IMR-90 (cell line): ENCODE results near the gene LRRN2. TPM values are rescaled to one million over a fixed set of nuclear protein-coding genes. Genes with fewer than 3 reads are reported as not detected.

Source experiments
- ATAC-seq: fragments of 200-7000 bp; cut with Tn5 transposase; 2 replicates; pipeline ENCODE4 v1.9.1; 2020; ENCODE audit warnings: low read depth, mild to moderate bottlenecking, moderate library complexity
- BruUV-seq: library from RNA; stranded (reverse); fragments of 400-500 nt; replicated peaks from 2 replicates; lab custom pipeline; 2021; lab: Mats Ljungman, UMichigan
- CTCF ChIA-PET: fragments of 300-600 bp; formaldehyde crosslinking; extraction: SDS; loops from one replicate; lab custom pipeline; 2021; ENCODE audit warnings: antibody characterized with exemption; lab: Yijun Ruan, JAX
- POLR2A ChIA-PET: fragments of 300-600 bp; sonication (Branson Sonifier 250); formaldehyde crosslinking; loops from one replicate; lab custom pipeline; 2022; ENCODE audit warnings: antibody characterized with exemption; ENCODE audit not compliant: unreplicated experiment; lab: Charles Lee
- DNase-seq: peaks from one replicate; pipeline ENCODE4 v3.0.0; 2013
- H2AFZ ChIP-seq: replicated peaks from 2 replicates; pipeline ENCODE3; 2013; ENCODE audit warnings: low read length, mild to moderate bottlenecking; ENCODE audit not compliant: poor library complexity
- H2AK5ac ChIP-seq: 2 replicates; pipeline ENCODE4 v1.6.1; 2013; ENCODE audit warnings: low read depth, low read length, inconsistent platforms
- H2AK9ac ChIP-seq: replicated peaks from 2 replicates; pipeline ENCODE3; 2013; ENCODE audit warnings: mild to moderate bottlenecking, low read depth, low read length, moderate library complexity; ENCODE audit not compliant: poor library complexity
- H2BK120ac ChIP-seq: 2 replicates; pipeline ENCODE4 v1.6.1; 2013; ENCODE audit warnings: low read depth, low read length, inconsistent platforms
- H2BK15ac ChIP-seq: 3 replicates; pipeline ENCODE4 v1.6.1; 2013; ENCODE audit warnings: low read depth, low read length, inconsistent platforms
- H2BK20ac ChIP-seq: 2 replicates; pipeline ENCODE4 v1.6.1; 2013; ENCODE audit warnings: low read depth, mild to moderate bottlenecking, inconsistent platforms, low read length, moderate library complexity
- H2BK5ac ChIP-seq: 2 replicates; pipeline ENCODE4 v1.6.1; 2013; ENCODE audit warnings: mild to moderate bottlenecking, low read depth, low read length, inconsistent platforms; ENCODE audit not compliant: poor library complexity, severe bottlenecking
- H3K14ac ChIP-seq: replicated peaks from 2 replicates; pipeline ENCODE4 v1.6.1; 2013; ENCODE audit warnings: low read depth, low read length, inconsistent platforms
- H3K18ac ChIP-seq: 2 replicates; pipeline ENCODE4 v1.6.1; 2013; ENCODE audit warnings: low read depth, low read length, control low read depth
- H3K23ac ChIP-seq: 2 replicates; pipeline ENCODE4 v1.6.1; 2013; ENCODE audit warnings: low read depth, low read length, inconsistent platforms
- H3K27ac ChIP-seq: 2 replicates; pipeline ENCODE4 v1.5.1; 2013; ENCODE audit warnings: mild to moderate bottlenecking, control low read depth, low read length; ENCODE audit not compliant: insufficient read depth
- H3K27me3 ChIP-seq: 2 replicates; pipeline ENCODE4 v1.6.1; 2013; ENCODE audit warnings: low read length; ENCODE audit not compliant: control insufficient read depth, insufficient read depth
- H3K36me3 ChIP-seq: 2 replicates; pipeline ENCODE4 v1.6.1; 2013; ENCODE audit warnings: low read length, mixed read lengths; ENCODE audit not compliant: control insufficient read depth, insufficient read depth
- H3K4ac ChIP-seq: 2 replicates; pipeline ENCODE4 v1.6.1; 2013; ENCODE audit warnings: low read depth, low read length, inconsistent platforms
- H3K4me1 ChIP-seq: 2 replicates; pipeline ENCODE4 v1.6.1; 2013; ENCODE audit warnings: low read length, mixed read lengths; ENCODE audit not compliant: control insufficient read depth, insufficient read depth
- H3K4me2 ChIP-seq: 2 replicates; pipeline ENCODE4 v1.6.1; 2013; ENCODE audit warnings: low read depth, mild to moderate bottlenecking, control low read depth, low read length, moderate library complexity
- H3K4me3 ChIP-seq: 2 replicates; pipeline ENCODE4 v1.5.1; 2013; ENCODE audit warnings: low read depth, mild to moderate bottlenecking, control low read depth, low read length, moderate library complexity; ENCODE audit not compliant: insufficient read depth
- H3K56ac ChIP-seq: 2 replicates; pipeline ENCODE4 v1.6.1; 2013; ENCODE audit warnings: low read length, inconsistent platforms; ENCODE audit not compliant: insufficient read depth; ENCODE audit errors: extremely low read depth
- H3K79me1 ChIP-seq, 2 experiments: 2 replicates each; pipeline ENCODE4 v1.6.1; 2013; ENCODE audit warnings: low read length in 2 of 2, inconsistent platforms in 1 of 2, low read depth in 1 of 2
- H3K9ac ChIP-seq: 2 replicates; pipeline ENCODE4 v1.6.1; 2013; ENCODE audit warnings: low read depth, low read length, control low read depth
- H3K9me1 ChIP-seq: 2 replicates; pipeline ENCODE4 v1.6.1; 2013; ENCODE audit warnings: low read length, inconsistent platforms; ENCODE audit not compliant: insufficient read depth
- H3K9me3 ChIP-seq: 2 replicates; pipeline ENCODE4 v1.6.1; 2013; ENCODE audit warnings: low read length; ENCODE audit not compliant: control insufficient read depth, insufficient read depth
- H4K20me1 ChIP-seq: 2 replicates; pipeline ENCODE4 v1.6.1; 2013; ENCODE audit warnings: low read length, inconsistent platforms; ENCODE audit not compliant: insufficient read depth
- H4K5ac ChIP-seq: 2 replicates; pipeline ENCODE4 v1.6.1; 2013; ENCODE audit warnings: mild to moderate bottlenecking, low read depth, low read length, control low read depth
- H4K8ac ChIP-seq, 2 experiments: 2 replicates each; pipeline ENCODE4 v1.6.1; 2013; ENCODE audit warnings: low read depth in 2 of 2, low read length in 2 of 2, control low read depth in 1 of 2, inconsistent platforms in 1 of 2
- H4K91ac ChIP-seq: 2 replicates; pipeline ENCODE4 v1.6.1; 2013; ENCODE audit warnings: low read depth, low read length, inconsistent platforms; ENCODE audit not compliant: insufficient read depth
- CTCF ChIP-seq: conservative IDR thresholded peaks from 2 replicates; pipeline ENCODE4 v1.5.1; 2012; ENCODE audit warnings: mild to moderate bottlenecking, low read depth, low read length, improper control_type of control experiment
- ELK1 ChIP-seq: fragments of 150-350 bp; IDR thresholded peaks from 2 replicates; pipeline ENCODE4 v1.6.1; 2016; ENCODE audit warnings: low read depth, mild to moderate bottlenecking, low read length, moderate library complexity, borderline replicate concordance
- MXI1 ChIP-seq: IDR thresholded peaks from 2 replicates; pipeline ENCODE4 v1.6.1; 2012; ENCODE audit warnings: low read depth, mild to moderate bottlenecking, low read length, moderate library complexity, borderline replicate concordance
- NFE2L2 ChIP-seq: fragments of 150-350 bp; IDR thresholded peaks from 2 replicates; pipeline ENCODE4 v1.6.1; 2016; ENCODE audit warnings: low read depth, mild to moderate bottlenecking, low read length
- RFX5 ChIP-seq: IDR thresholded peaks from 2 replicates; pipeline ENCODE4 v1.8.0; 2012; ENCODE audit warnings: low read depth, mild to moderate bottlenecking, low read length, moderate library complexity
- WGBS, 2 experiments: methylation state at CpG; one replicate each; pipeline versions ENCODE4 v1.1.5 to v1.1.7; 2013; ENCODE audit warnings: missing lambda C conversion rate in 2 of 2; ENCODE audit not compliant: insufficient read length in 1 of 2; ENCODE audit errors: extremely low coverage in 2 of 2; 5-methylcytosine and 5-hydroxymethylcytosine counted together
- dilution Hi-C: fragments of 300-500 bp; cut with HindIII; formaldehyde crosslinking; loops from one replicate; pipeline ENCODE4 v1.14.3; 2018; ENCODE audit warnings: low sequenced_read_pairs; ENCODE audit not compliant: unreplicated experiment
- in situ Hi-C: fragments of 300-500 bp; cut with MboI; formaldehyde crosslinking; loops from 3 replicates; pipeline ENCODE4 v1.14.3; 2019; ENCODE audit warnings: low sequenced_read_pairs, inconsistent platforms, mixed read lengths
- intact Hi-C: fragments of 100-400 bp; cut with micrococcal nuclease; formaldehyde crosslinking; loops from 2 replicates; pipeline ENCODE4 v1.10.0; 2022
- polyA plus RNA-seq, 3 experiments: library from polyadenylated mRNA; depleted of rRNA; stranded (reverse); fragments of >200 nt; gene quantifications; 2 replicates each; pipeline ENCODE4 v1.2.3, GENCODE V29; 2012; ENCODE audit warnings: low replicate concordance in 1 of 3
- total RNA-seq: library from RNA; depleted of rRNA; stranded (reverse); fragments of >200 nt; gene quantifications from 2 replicates; pipeline ENCODE4 v1.2.3, GENCODE V29; 2012

Gene LRRN2
- total and polyA plus RNA-seq, 2 of the 4 experiments (the other 2 are of a cell fraction) = not detected

GRCh38 chr1:204731985-204732575 lies 46.5 kb upstream of the LRRN2 start:
- H3K4me2 ChIP-seq = no peak overlapping the region
- in situ Hi-C loops (no loop called here), intact Hi-C loops (no loop called here), dilution Hi-C loops (no loop called here)
- no peak overlapping the region for H3K9ac ChIP-seq
- no peak overlapping the region for H2AK9ac ChIP-seq
- no peak overlapping the region for H3K27ac ChIP-seq
- no peak overlapping the region for H4K8ac ChIP-seq
- no peak overlapping the region for H2BK20ac ChIP-seq
- no peaks in the 10 kb centered on the region for H3K36me3 ChIP-seq
- no TSS peak for BruUV-seq
- H4K91ac ChIP-seq = no peak overlapping the region
- no peak overlapping the region for H2BK120ac ChIP-seq
- peaks cover 19% of the 10 kb centered on the region for H3K27me3 ChIP-seq
- H3K4me1 ChIP-seq = no peaks in the 10 kb centered on the region
- H3K79me1 ChIP-seq = no peaks in the 10 kb centered on the region
- ChIA-PET POLR2A (no interaction called here), CTCF (interaction anchor here (0.7 kb wide), 1 partner anchor 31 kb away, joined by 3 read pairs; no protein-coding TSS in a partner anchor)
- no peak for ATAC-seq
- H3K14ac ChIP-seq = no peak overlapping the region
- H3K23ac ChIP-seq = no peak overlapping the region
- no peak overlapping the region for H3K4me3 ChIP-seq
- H2AK5ac ChIP-seq = no peak overlapping the region
- H3K9me1 ChIP-seq = no peaks in the 10 kb centered on the region
- no peaks in the 10 kb centered on the region for H4K20me1 ChIP-seq
- TF ChIP-seq NFE2L2 (no peak), ELK1 (no peak), CTCF (no peak), MXI1 (no peak), RFX5 (no peak)
- H2BK5ac ChIP-seq = no peak overlapping the region
- H3K9me3 ChIP-seq = peaks cover 2% of the 10 kb centered on the region; the same call in 1 of the 2 replicates
- H2AFZ ChIP-seq = no peak overlapping the region
- H3K18ac ChIP-seq = no peak overlapping the region
- H2BK15ac ChIP-seq = no peak overlapping the region
- 46% methylated on average over 2 of the region's 5 CpGs; no CpG with 5 or more reads in 1 of the 2 experiments for WGBS, 2 experiments
- no peak for DNase-seq
- no peak overlapping the region for H4K5ac ChIP-seq
- no peak overlapping the region for H3K4ac ChIP-seq
- H3K56ac ChIP-seq = no peak overlapping the region
